ENCODE results near the gene EZH1.
"Not testable (repeated sequence)": the region's sequence is repeated elsewhere in the genome, so short reads cannot be mapped to it uniquely, and the experiment has no call there.

EZH1 gene

GRCh38 chr17:42772945-42773289, 28.1 kb upstream of the EZH1 start:
- no peak for DNase-seq (ENCODE audit: low read depth)

GRCh38 chr17:42769964-42770363, 25.1 kb upstream of the EZH1 start:
- DNase-seq (ENCODE audit: low read depth) = not testable (repeated sequence)

GRCh38 chr17:42768006-42768405, 23.2 kb upstream of the EZH1 start:
- not testable (repeated sequence) for DNase-seq (ENCODE audit: low read depth)

GRCh38 chr17:42767512-42767911, 22.7 kb upstream of the EZH1 start:
- no peak for DNase-seq (ENCODE audit: low read depth)

- no peak for DNase-seq (ENCODE audit: low read depth)
These were observed 21.3 kb upstream of the EZH1 start for GRCh38 chr17:42766124-42766523.

- no peak for DNase-seq (ENCODE audit: low read depth)
These were observed 16.8 kb upstream of the EZH1 start for GRCh38 chr17:42761638-42762037.

- peak; percentile 48 for DNase-seq (ENCODE audit: low read depth)
These were observed 16.1 kb upstream of the EZH1 start, which contains the start of gene RAMP2 for GRCh38 chr17:42760652-42761581. Gene RAMP2 (plus strand): TSS chr17:42761227. CDS start chr17:42761262, 35 bp downstream.

- no peak for DNase-seq (ENCODE audit: low read depth)
These were observed 15.3 kb upstream of the EZH1 start for GRCh38 chr17:42759982-42760651.

GRCh38 chr17:42754782-42755181, 9.9 kb upstream of the EZH1 start:
- peak; percentile 23 for DNase-seq (ENCODE audit: low read depth)

- DNase-seq (ENCODE audit: low read depth) = no peak
These were observed 6.8 kb upstream of the EZH1 start for GRCh38 chr17:42751628-42752027.

- no peak for DNase-seq (ENCODE audit: low read depth)
These were observed 6.0 kb upstream of the EZH1 start for GRCh38 chr17:42750739-42751344.

GRCh38 chr17:42748908-42749798, 4.3 kb upstream of the EZH1 start:
- no peak for DNase-seq (ENCODE audit: low read depth)

GRCh38 chr17:42748202-42748907, 3.5 kb upstream of the EZH1 start:
- DNase-seq (ENCODE audit: low read depth) = no peak

- peak; percentile 85 for DNase-seq (ENCODE audit: low read depth)
These were observed 496 bp downstream of the EZH1 start for GRCh38 chr17:42744283-42744805.

GRCh38 chr17:42743595-42744282, 1.1 kb downstream of the EZH1 start:
- no peak for DNase-seq (ENCODE audit: low read depth)

- not testable (repeated sequence) for DNase-seq (ENCODE audit: low read depth)
These were observed 1.9 kb downstream of the EZH1 start for GRCh38 chr17:42742916-42743315.

- no peak for DNase-seq (ENCODE audit: low read depth)
These were observed 4.1 kb downstream of the EZH1 start for GRCh38 chr17:42740699-42741098.

- no peak for DNase-seq (ENCODE audit: low read depth)
These were observed 19.7 kb downstream of the EZH1 start for GRCh38 chr17:42725143-42725542.

- no peak for DNase-seq (ENCODE audit: low read depth)
These were observed 21.2 kb downstream of the EZH1 start for GRCh38 chr17:42723636-42724035.

GRCh38 chr17:42720996-42721583, 23.8 kb downstream of the EZH1 start:
- DNase-seq (ENCODE audit: low read depth) = peak; percentile 88

All from ELR (cell line).